NCI-H2227 (cell line): ENCODE results near the gene EXD2.
"Not testable (repeated sequence)": the region's sequence is repeated elsewhere in the genome, so short reads cannot be mapped to it uniquely, and the experiment has no call there.

Experiments used
- DNase-seq: peaks from one replicate; lab custom pipeline; 2025; ENCODE audit not compliant: unreplicated experiment; lab: John Stamatoyannopoulos, UW

The EXD2 gene

GRCh38 chr14:69193721-69194120, 2.4 kb downstream of the EXD2 start:
- DNase-seq = no peak

- DNase-seq = no peak
Observed at GRCh38 chr14:69199786-69200185, 8.5 kb downstream of the EXD2 start.

GRCh38 chr14:69204753-69205152, 13.5 kb downstream of the EXD2 start:
- no peak for DNase-seq

GRCh38 chr14:69207435-69208041, 16.2 kb downstream of the EXD2 start:
- DNase-seq = no peak

- DNase-seq = no peak
Observed at GRCh38 chr14:69208666-69209065, 17.4 kb downstream of the EXD2 start.

GRCh38 chr14:69214393-69214792, 23.1 kb downstream of the EXD2 start:
- DNase-seq = no peak

- not testable (repeated sequence) for DNase-seq
Observed at GRCh38 chr14:69217663-69218062, 26.4 kb downstream of the EXD2 start.

GRCh38 chr14:69224946-69225345, 33.6 kb downstream of the EXD2 start:
- no peak for DNase-seq

GRCh38 chr14:69226178-69226577, 34.9 kb downstream of the EXD2 start:
- DNase-seq = no peak

GRCh38 chr14:69226736-69227135, 35.4 kb downstream of the EXD2 start:
- DNase-seq = no peak

GRCh38 chr14:69231486-69231885, 40.2 kb downstream of the EXD2 start:
- no peak for DNase-seq

- no peak for DNase-seq
Observed at GRCh38 chr14:69232388-69232787, 41.1 kb downstream of the EXD2 start.

GRCh38 chr14:69234106-69234505, 42.8 kb downstream of the EXD2 start:
- no peak for DNase-seq

- DNase-seq = no peak
Observed at GRCh38 chr14:69235708-69236107, 44.4 kb downstream of the EXD2 start.

GRCh38 chr14:69237142-69237541, 45.8 kb downstream of the EXD2 start:
- DNase-seq = peak; percentile 51

- DNase-seq = no peak
Observed at GRCh38 chr14:69237584-69237983, 46.3 kb downstream of the EXD2 start.

- DNase-seq = no peak
Observed at GRCh38 chr14:69238883-69239282, 47.6 kb downstream of the EXD2 start.

- no peak for DNase-seq
Observed at GRCh38 chr14:69240527-69241173, 49.4 kb downstream of the EXD2 start.

GRCh38 chr14:69241577-69241976, 50.3 kb downstream of the EXD2 start:
- no peak for DNase-seq

GRCh38 chr14:69242311-69243224, 51.3 kb downstream of the EXD2 start:
- peak; percentile 66 for DNase-seq

- DNase-seq = no peak
Observed at GRCh38 chr14:69244946-69245345, 53.6 kb downstream of the EXD2 start.

GRCh38 chr14:69246331-69246730, 55.0 kb downstream of the EXD2 start:
- DNase-seq = no peak
